Testis (tissue), 2 donors: ENCODE measurements around the gene CD109.

Experiments used
- POLR2A ChIP-seq: fragments of 450-650 bp; IDR thresholded peaks from one replicate; pipeline ENCODE4 v1.6.1; 2017; ENCODE audit warnings: antibody characterized with exemption, mild to moderate bottlenecking, moderate library complexity
- TF ChIP-seq, protein P1 (sequence below), 3 experiments: fragments of 450-650 bp in 2 of 3; fragments of 200-600 bp in 1 of 3; sonication (generic) in 1 of 3; IDR thresholded peaks; one replicate each; pipeline ENCODE4 v1.5.1; 2016 to 2019; ENCODE audit warnings: antibody characterized with exemption in 3 of 3, mild to moderate bottlenecking in 2 of 3, moderate library complexity in 1 of 3

- TF ChIP-seq, protein P1, sequence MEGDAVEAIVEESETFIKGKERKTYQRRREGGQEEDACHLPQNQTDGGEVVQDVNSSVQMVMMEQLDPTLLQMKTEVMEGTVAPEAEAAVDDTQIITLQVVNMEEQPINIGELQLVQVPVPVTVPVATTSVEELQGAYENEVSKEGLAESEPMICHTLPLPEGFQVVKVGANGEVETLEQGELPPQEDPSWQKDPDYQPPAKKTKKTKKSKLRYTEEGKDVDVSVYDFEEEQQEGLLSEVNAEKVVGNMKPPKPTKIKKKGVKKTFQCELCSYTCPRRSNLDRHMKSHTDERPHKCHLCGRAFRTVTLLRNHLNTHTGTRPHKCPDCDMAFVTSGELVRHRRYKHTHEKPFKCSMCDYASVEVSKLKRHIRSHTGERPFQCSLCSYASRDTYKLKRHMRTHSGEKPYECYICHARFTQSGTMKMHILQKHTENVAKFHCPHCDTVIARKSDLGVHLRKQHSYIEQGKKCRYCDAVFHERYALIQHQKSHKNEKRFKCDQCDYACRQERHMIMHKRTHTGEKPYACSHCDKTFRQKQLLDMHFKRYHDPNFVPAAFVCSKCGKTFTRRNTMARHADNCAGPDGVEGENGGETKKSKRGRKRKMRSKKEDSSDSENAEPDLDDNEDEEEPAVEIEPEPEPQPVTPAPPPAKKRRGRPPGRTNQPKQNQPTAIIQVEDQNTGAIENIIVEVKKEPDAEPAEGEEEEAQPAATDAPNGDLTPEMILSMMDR (IDR thresholded peaks at IDR 0.05) = no peak
- no peak for TF ChIP-seq POLR2A
Measured at GRCh38 chr6:73712535-73713173, 16.7 kb downstream of the CD109 start.
